HG02943 (cell line): ENCODE data around the gene ENO2.

Experiments used
- ATAC-seq: cut with Tn5 transposase; IDR thresholded peaks from one replicate; pipeline ENCODE4 v1.9.1; 2021; ENCODE audit warnings: mild to moderate bottlenecking, low read depth, moderate library complexity; ENCODE audit not compliant: unreplicated experiment

ENO2 gene

GRCh38 chr12:6946033-6946919 lies 31.9 kb downstream of the ENO2 start:
- ATAC-seq = no peak

GRCh38 chr12:6946920-6947374 lies 32.6 kb downstream of the ENO2 start:
- no peak for ATAC-seq

GRCh38 chr12:6947615-6948014 lies 33.2 kb downstream of the ENO2 start:
- no peak for ATAC-seq

- ATAC-seq = no peak
Observed at GRCh38 chr12:6948873-6949594, 34.7 kb downstream of the ENO2 start.

- ATAC-seq = no peak
Observed at GRCh38 chr12:6950401-6950801, 36.0 kb downstream of the ENO2 start.

GRCh38 chr12:6950811-6951540 lies 36.6 kb downstream of the ENO2 start, which contains the start of gene PTPN6:
Gene PTPN6, plus strand, starts transcription at chr12:6951356. Its CDS starts 157 bp downstream, at chr12:6951513.
- no peak for ATAC-seq

GRCh38 chr12:6951551-6952120 lies 37.3 kb downstream of the ENO2 start:
- no peak for ATAC-seq

- ATAC-seq = no peak
Observed at GRCh38 chr12:6952121-6952862, 37.9 kb downstream of the ENO2 start.

- no peak for ATAC-seq
Observed at GRCh38 chr12:6952863-6953441, 38.6 kb downstream of the ENO2 start.

GRCh38 chr12:6953442-6954315 lies 39.3 kb downstream of the ENO2 start:
- peak; percentile 43 for ATAC-seq

- ATAC-seq = no peak
Observed at GRCh38 chr12:6954316-6955107, 40.1 kb downstream of the ENO2 start.

- no peak for ATAC-seq
Observed at GRCh38 chr12:6955108-6956020, 41.0 kb downstream of the ENO2 start.

GRCh38 chr12:6956021-6956727 lies 41.8 kb downstream of the ENO2 start:
- no peak for ATAC-seq

GRCh38 chr12:6957151-6957701 lies 42.8 kb downstream of the ENO2 start:
- ATAC-seq = no peak

- no peak for ATAC-seq
Observed at GRCh38 chr12:6957741-6958608, 43.6 kb downstream of the ENO2 start.
